ENCODE data around the gene THAP2. TPM values are rescaled to one million over a fixed set of nuclear protein-coding genes. Genes with fewer than 3 reads are reported as not detected.
A peak's percentile ranks its signal among the peaks of the same experiment; 100 is the strongest.

THAP2 gene
- total RNA-seq (2021) (7.7 TPM in 2 replicates), Bru-seq, nascent RNA (percentile 64 among the genes with signal in this experiment), BruChase-seq, experiment 1, labeled RNA remaining after a 2-hour chase (percentile 62 among the genes with signal in this experiment), BruChase-seq, experiment 2, labeled RNA remaining after a 6-hour chase (percentile 54 among the genes with signal in this experiment)
- long read RNA-seq, full-length matches to known transcripts, result 12 of 20 reads
- long read RNA-seq, partial matches to known transcripts, result 0 of 20 reads
- long read RNA-seq, other reads (novel, unspliced or antisense), result 8 of 20 reads

DNA sequence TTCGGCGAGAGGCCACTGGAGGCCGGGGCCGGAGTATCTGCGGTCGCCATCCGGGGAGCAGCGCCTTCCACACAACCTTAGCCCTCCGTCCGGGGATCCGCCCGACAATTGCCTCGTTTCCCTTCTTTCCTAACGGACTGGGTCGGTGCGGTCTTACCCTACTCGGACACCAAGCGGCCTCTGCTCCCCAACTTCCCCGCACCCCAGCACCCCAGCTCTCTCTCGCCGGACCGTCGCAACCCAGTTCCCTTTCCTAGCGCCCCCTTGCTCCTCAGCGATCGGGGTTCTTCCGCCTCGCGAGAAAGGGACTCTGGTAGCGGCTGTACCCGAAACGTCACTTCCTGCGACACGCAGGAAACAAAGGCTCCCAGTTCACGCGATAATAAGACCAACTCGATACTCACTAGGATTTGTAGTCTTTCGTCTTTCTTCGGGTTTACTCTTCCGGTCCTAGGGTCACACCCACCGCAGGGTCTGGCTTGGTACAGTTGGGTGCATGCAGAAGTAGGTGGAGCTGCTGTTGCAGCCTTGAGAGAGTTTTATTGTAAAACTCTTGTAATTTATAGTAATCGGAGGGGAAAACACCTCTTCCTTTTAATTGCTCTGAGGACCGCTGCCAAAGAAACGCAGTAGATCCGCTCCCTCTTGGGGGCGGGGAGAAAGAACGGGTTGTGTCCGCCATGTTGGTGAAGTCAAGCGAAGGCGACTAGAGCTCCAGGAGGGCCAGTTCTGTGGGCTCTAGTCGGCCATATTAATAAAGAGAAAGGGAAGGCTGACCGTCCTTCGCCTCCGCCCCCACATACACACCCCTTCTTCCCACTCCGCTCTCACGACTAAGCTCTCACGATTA lies at the start of gene THAP2, which contains the start of gene ZFC3H1:
Gene THAP2 (plus strand): TSS at position 741 of the 850 bp plus-strand sequence. CDS start 209 bp downstream, outside the sequence.
Gene ZFC3H1 (minus strand): TSS at position 288 of the 850 bp plus-strand sequence. CDS start 238 bp downstream, at position 50.
- DNase-seq (ENCODE audit: low spot score), result peak; percentile 99
- H3K36me3 ChIP-seq (ENCODE audit: insufficient read depth, low read length, poor library complexity, severe bottlenecking), result peaks cover 15% of the 10 kb centered on the region
- intact Hi-C loops (cut with micrococcal nuclease; ENCODE audit: unreplicated experiment), result no loop called here
- POLR2A ChIA-PET (ENCODE audit: low non-redundant PET), result no interaction called here
- peak within 1 kb of the TSS; percentile 80 for H3K4me3 ChIP-seq (ENCODE audit: low read depth, low read length, poor library complexity, severe bottlenecking)
- no peaks in the 10 kb centered on the region for H3K27me3 ChIP-seq (replicated peaks; ENCODE audit: insufficient read depth, low read depth, low read length, poor library complexity)
- peak within 1 kb of the TSS; percentile 91 for H3K27ac ChIP-seq (ENCODE audit: low read depth, low read length, poor library complexity, severe bottlenecking)
- CTCF ChIA-PET, result interaction anchor here (0.5 to 0.9 kb wide), 3 partner anchors 23 to 471 kb away, joined by 3 to 7 read pairs (median 4); partner anchors contain the start of gene TMEM19
- H3K9me3 ChIP-seq (ENCODE audit: low read depth, low read length, poor library complexity, severe bottlenecking), result no peaks in the 10 kb centered on the region
- TF ChIP-seq EZH2 (IDR thresholded peaks at IDR 0.05; ENCODE audit: borderline replicate concordance, low read depth, low read length, poor library complexity, severe bottlenecking), result no peak
- TF ChIP-seq, protein P1, sequence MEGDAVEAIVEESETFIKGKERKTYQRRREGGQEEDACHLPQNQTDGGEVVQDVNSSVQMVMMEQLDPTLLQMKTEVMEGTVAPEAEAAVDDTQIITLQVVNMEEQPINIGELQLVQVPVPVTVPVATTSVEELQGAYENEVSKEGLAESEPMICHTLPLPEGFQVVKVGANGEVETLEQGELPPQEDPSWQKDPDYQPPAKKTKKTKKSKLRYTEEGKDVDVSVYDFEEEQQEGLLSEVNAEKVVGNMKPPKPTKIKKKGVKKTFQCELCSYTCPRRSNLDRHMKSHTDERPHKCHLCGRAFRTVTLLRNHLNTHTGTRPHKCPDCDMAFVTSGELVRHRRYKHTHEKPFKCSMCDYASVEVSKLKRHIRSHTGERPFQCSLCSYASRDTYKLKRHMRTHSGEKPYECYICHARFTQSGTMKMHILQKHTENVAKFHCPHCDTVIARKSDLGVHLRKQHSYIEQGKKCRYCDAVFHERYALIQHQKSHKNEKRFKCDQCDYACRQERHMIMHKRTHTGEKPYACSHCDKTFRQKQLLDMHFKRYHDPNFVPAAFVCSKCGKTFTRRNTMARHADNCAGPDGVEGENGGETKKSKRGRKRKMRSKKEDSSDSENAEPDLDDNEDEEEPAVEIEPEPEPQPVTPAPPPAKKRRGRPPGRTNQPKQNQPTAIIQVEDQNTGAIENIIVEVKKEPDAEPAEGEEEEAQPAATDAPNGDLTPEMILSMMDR (conservative IDR thresholded peaks at IDR 0.05; ENCODE audit: low read depth, low read length), result peak; percentile 55
- peaks cover 13% of the 10 kb centered on the region for H3K4me1 ChIP-seq (ENCODE audit: insufficient read depth, low read length, poor library complexity, severe bottlenecking)
- BruUV-seq (replicated peaks), result no TSS peak

DNA sequence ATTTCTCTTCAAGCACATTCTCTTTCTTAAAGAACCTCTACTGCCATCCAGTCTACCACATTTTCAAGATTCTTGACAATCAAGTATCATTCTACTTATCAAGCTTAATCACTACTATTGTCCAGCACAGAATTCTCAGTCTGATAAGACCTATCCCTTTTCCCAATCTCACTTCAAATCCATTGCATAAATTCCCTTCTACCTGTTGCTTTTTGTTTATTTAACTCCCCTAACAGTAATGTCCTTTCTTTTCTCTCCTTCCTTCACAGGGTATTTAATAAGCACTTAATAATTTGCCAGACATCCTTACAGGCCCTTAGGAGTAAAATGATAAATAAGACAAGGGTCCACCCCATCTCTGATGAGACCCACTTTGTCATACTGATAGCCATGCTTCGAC lies 42.2 kb upstream of the THAP2 start:
- ChIA-PET POLR2A (ENCODE audit: low non-redundant PET) (no interaction called here), CTCF (no interaction called here)
- no peak for DNase-seq (ENCODE audit: low spot score)
- no TSS peak for BruUV-seq (replicated peaks)
- TF ChIP-seq, protein P1 (conservative IDR thresholded peaks at IDR 0.05; ENCODE audit: low read depth, low read length), result no peak
- no peak for TF ChIP-seq EZH2 (IDR thresholded peaks at IDR 0.05; ENCODE audit: borderline replicate concordance, low read depth, low read length, poor library complexity, severe bottlenecking)
- Histone ChIP-seq H3K27me3 (replicated peaks; ENCODE audit: insufficient read depth, low read depth, low read length, poor library complexity) (no peaks in the 10 kb centered on the region), H3K27ac (ENCODE audit: low read depth, low read length, poor library complexity, severe bottlenecking) (no peak overlapping the region), H3K4me1 (ENCODE audit: insufficient read depth, low read length, poor library complexity, severe bottlenecking) (peaks cover 10% of the 10 kb centered on the region), H3K36me3 (ENCODE audit: insufficient read depth, low read length, poor library complexity, severe bottlenecking) (peaks cover 96% of the 10 kb centered on the region), H3K9me3 (ENCODE audit: low read depth, low read length, poor library complexity, severe bottlenecking) (no peaks in the 10 kb centered on the region), H3K4me3 (ENCODE audit: low read depth, low read length, poor library complexity, severe bottlenecking) (no peak overlapping the region)
- intact Hi-C loops (cut with micrococcal nuclease; ENCODE audit: unreplicated experiment), result no loop called here

DNA sequence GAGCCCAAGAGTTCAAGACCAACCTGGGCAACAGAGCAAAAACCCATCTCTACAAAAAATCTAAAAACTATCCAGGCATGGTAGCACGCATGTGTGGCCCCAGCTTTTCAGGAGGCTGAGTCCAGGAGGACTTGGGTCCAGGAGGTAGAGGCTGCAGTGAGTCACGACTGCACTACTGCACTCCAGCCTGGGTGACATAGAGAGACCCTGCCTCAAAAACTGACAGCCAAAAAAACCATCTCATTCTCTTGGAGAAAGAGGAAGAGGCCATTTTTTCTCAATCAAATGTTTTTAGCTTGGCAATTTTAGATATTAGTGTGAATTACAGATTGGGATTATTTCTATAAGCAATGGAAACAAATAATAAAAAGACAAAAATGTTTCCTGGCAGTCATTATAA lies 38.6 kb upstream of the THAP2 start:
- Histone ChIP-seq H3K27me3 (replicated peaks; ENCODE audit: insufficient read depth, low read depth, low read length, poor library complexity) (no peaks in the 10 kb centered on the region), H3K9me3 (ENCODE audit: low read depth, low read length, poor library complexity, severe bottlenecking) (no peaks in the 10 kb centered on the region), H3K27ac (ENCODE audit: low read depth, low read length, poor library complexity, severe bottlenecking) (peak overlapping the region; percentile 1), H3K4me3 (ENCODE audit: low read depth, low read length, poor library complexity, severe bottlenecking) (no peak overlapping the region), H3K36me3 (ENCODE audit: insufficient read depth, low read length, poor library complexity, severe bottlenecking) (peaks cover 94% of the 10 kb centered on the region), H3K4me1 (ENCODE audit: insufficient read depth, low read length, poor library complexity, severe bottlenecking) (peaks cover 21% of the 10 kb centered on the region)
- BruUV-seq (replicated peaks), result no TSS peak
- POLR2A ChIA-PET (ENCODE audit: low non-redundant PET), result no interaction called here
- CTCF ChIA-PET, result no interaction called here
- no peak for TF ChIP-seq EZH2 (IDR thresholded peaks at IDR 0.05; ENCODE audit: borderline replicate concordance, low read depth, low read length, poor library complexity, severe bottlenecking)
- TF ChIP-seq, protein P1 (conservative IDR thresholded peaks at IDR 0.05; ENCODE audit: low read depth, low read length), result no peak
- no peak for DNase-seq (ENCODE audit: low spot score)
- intact Hi-C loops (cut with micrococcal nuclease; ENCODE audit: unreplicated experiment), result no loop called here

All from A673 (cell line).